ENCODE data around the gene TMEM165. TPM values are rescaled to one million over a fixed set of nuclear protein-coding genes. Genes with fewer than 3 reads are reported as not detected.
"Not testable (repeated sequence)": the region's sequence is repeated elsewhere in the genome, so short reads cannot be mapped to it uniquely, and the experiment has no call there.

Gene TMEM165
- total and polyA plus RNA-seq, 12 donors: 52.4 to 290 (median 147) TPM

GRCh38 chr4:55352726-55353125 is 43.0 kb upstream of the TMEM165 start:
- intact Hi-C loops (cut with DNase I): no loop called here
- no peak for DNase-seq
- H3K27me3 ChIP-seq: no peaks in the 10 kb centered on the region

DNA sequence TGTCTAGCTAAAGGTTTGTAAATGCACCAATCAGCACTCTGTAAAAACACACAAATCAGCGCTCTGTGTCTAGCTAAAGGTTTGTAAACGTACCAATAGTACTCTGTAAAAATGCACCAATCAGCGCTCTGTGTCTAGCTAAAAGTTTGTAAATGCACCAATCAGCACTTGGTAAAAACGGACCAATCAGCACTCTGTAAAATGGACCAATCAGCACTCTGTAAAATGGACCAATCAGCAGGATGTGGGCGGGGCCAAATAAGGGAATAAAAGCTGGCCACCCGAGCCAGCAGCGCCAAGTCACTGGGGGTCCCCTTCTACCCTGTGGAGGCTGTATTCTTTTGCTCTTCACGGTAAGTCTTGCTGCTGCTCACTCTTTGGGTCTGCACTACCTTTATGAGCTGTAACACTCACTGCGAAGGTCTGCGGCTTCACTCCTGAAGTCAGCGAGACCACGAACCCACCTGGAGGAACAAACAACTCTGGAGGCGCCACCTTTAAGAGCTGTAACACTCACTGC is 42.5 kb upstream of the TMEM165 start:
- H3K27ac ChIP-seq; H3K36me3 ChIP-seq (replicated peaks in 1 of 2); intact Hi-C loops (cut with DNase I); H3K27me3 ChIP-seq; H3K4me3 ChIP-seq; H3K9me3 ChIP-seq (replicated peaks in 1 of 3); H3K4me1 ChIP-seq (replicated peaks in 1 of 2); DNase-seq: not testable (repeated sequence)
- WGBS, 4 donors: 93 to 97% (median 95%) methylated on average over 12 to 13 of the region's 13 CpGs

More at GRCh38 chr4:55352726-55353125, 43.0 kb upstream of the TMEM165 start:
- Histone ChIP-seq H3K4me3 (no peak overlapping the region), H3K27ac (no peak overlapping the region), H3K36me3 (replicated peaks in 1 of 2) (no peaks in the 10 kb centered on the region), H3K9me3 (replicated peaks in 1 of 3) (no peaks in the 10 kb centered on the region), H3K4me1 (replicated peaks in 1 of 2) (peaks cover 2 to 8% of the 10 kb centered on the region in 2 donors)
- TF ChIP-seq CTCF (IDR thresholded peaks at IDR 0.05): no peak
- TF ChIP-seq POLR2A (IDR thresholded peaks at IDR 0.05): no peak
- WGBS, 4 donors: 91 to 98% (median 97%) methylated on average over 2 of the region's 2 CpGs

DNA sequence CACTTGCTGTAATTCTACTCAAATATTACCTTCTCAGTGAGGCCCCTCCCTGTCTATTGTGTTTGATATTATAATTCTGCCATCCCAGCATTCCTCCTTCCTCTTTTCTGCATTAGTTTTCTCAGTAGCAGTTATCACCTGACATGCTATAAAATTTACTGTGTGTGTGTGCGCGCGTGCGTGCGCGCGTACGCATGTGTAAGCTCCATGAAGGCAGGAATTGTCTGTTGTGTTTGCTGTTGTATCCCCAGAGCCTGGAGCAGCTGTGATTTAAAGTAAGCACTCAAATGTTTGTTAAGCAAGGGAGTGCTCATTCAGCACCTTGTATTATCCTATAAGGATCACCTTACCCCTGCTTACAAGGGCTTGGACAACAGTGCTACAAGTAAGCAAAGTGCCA is 41.1 kb upstream of the TMEM165 start:
- Histone ChIP-seq H3K4me1 (replicated peaks in 1 of 2) (peaks cover 19 to 21% of the 10 kb centered on the region in 2 donors), H3K27me3 (no peaks in the 10 kb centered on the region), H3K27ac (no peak overlapping the region), H3K4me3 (no peak overlapping the region), H3K9me3 (replicated peaks in 1 of 3) (no peaks in the 10 kb centered on the region), H3K36me3 (replicated peaks in 1 of 2) (no peaks in the 10 kb centered on the region)
- DNase-seq: no peak
- WGBS, 4 donors: 87 to 94% (median 92%) methylated on average over 8 of the region's 8 CpGs
- no peak for TF ChIP-seq POLR2A (IDR thresholded peaks at IDR 0.05)
- TF ChIP-seq CTCF (IDR thresholded peaks at IDR 0.05): no peak
- intact Hi-C loops (cut with DNase I): no loop called here

DNA sequence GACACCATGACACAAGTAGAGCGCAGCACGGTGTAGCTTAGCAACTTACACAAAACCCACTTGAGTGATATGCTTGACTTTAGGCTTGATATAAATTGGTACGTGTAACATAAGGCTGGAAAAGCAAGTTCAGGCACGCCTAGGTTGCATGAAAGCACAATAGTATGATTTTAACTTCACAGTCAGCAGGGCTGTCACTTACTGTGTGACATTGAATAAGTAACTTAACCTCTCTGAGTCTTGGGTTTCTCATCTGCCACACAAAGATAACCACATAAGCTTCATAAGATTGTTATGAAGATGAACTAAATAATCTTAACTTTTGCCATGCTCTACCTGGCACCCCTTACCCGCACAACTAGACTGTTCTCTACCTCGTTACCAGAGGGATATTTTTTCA is 40.2 kb upstream of the TMEM165 start:
- H3K27me3 ChIP-seq: no peaks in the 10 kb centered on the region
- 76 to 81% (median 79%) methylated on average over 6 of the region's 6 CpGs for WGBS, 4 donors
- intact Hi-C loops (cut with DNase I): no loop called here

More for the DNA sequence above, 40.2 kb upstream of the TMEM165 start:
- no peak overlapping the region for H3K4me3 ChIP-seq
- H3K9me3 ChIP-seq (replicated peaks in 1 of 3): no peaks in the 10 kb centered on the region
- no peak overlapping the region for H3K27ac ChIP-seq
- DNase-seq: no peak
- H3K36me3 ChIP-seq (replicated peaks in 1 of 2): no peaks in the 10 kb centered on the region
- H3K4me1 ChIP-seq (replicated peaks in 1 of 2): peaks cover 22 to 24% of the 10 kb centered on the region in 2 donors
- TF ChIP-seq CTCF (IDR thresholded peaks at IDR 0.05): no peak
- no peak for TF ChIP-seq POLR2A (IDR thresholded peaks at IDR 0.05)

Measured in adrenal gland (tissue), 12 donors.